Stomach (tissue), 4 donors: ENCODE data around the gene ACO1.

Experiments
- POLR2A ChIP-seq, 4 donors: fragments of 450-650 bp; IDR thresholded peaks; one replicate each; pipeline ENCODE4 v1.6.1; 2016; ENCODE audit warnings: antibody characterized with exemption in 4 of 4, control low read depth in 2 of 4, mild to moderate bottlenecking in 1 of 4, moderate library complexity in 1 of 4
- POLR2AphosphoS5 ChIP-seq, 3 donors: sonication (generic); formaldehyde crosslinking; IDR thresholded peaks; one replicate each; pipeline ENCODE4 v1.6.1; 2016; ENCODE audit warnings: antibody characterized with exemption in 3 of 3
- TF ChIP-seq, protein P1 (sequence below), 7 experiments: fragments of 450-650 bp in 4 of 7; fragments of 200-600 bp in 3 of 7; sonication (generic) in 3 of 7; IDR thresholded peaks; one replicate each; pipeline ENCODE4 v1.5.1; 2016 to 2019; ENCODE audit warnings: antibody characterized with exemption in 7 of 7, control low read depth in 2 of 7, mild to moderate bottlenecking in 1 of 7

DNA sequence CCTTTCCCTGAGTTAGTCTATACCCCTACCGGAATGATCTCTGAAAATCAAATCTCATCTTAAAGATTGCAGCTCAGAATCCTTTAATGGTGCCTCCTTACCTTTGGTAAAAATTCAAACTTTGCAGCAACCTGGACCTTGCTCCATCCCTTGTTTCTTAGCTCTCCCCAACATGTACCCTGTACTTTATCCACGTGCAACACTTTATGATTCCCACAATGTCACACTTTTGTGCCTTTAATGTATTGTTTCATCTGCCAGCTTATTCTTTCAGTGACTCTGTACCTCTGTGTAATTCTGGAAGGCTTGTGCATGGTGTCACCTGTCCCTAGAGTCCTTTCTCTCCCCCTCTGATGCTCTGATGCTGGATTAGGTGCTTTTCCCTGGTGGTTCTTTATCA lies 9.5 kb downstream of the ACO1 start:
- TF ChIP-seq, protein P1, sequence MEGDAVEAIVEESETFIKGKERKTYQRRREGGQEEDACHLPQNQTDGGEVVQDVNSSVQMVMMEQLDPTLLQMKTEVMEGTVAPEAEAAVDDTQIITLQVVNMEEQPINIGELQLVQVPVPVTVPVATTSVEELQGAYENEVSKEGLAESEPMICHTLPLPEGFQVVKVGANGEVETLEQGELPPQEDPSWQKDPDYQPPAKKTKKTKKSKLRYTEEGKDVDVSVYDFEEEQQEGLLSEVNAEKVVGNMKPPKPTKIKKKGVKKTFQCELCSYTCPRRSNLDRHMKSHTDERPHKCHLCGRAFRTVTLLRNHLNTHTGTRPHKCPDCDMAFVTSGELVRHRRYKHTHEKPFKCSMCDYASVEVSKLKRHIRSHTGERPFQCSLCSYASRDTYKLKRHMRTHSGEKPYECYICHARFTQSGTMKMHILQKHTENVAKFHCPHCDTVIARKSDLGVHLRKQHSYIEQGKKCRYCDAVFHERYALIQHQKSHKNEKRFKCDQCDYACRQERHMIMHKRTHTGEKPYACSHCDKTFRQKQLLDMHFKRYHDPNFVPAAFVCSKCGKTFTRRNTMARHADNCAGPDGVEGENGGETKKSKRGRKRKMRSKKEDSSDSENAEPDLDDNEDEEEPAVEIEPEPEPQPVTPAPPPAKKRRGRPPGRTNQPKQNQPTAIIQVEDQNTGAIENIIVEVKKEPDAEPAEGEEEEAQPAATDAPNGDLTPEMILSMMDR (IDR thresholded peaks at IDR 0.05), result no peak
- TF ChIP-seq POLR2AphosphoS5 (IDR thresholded peaks at IDR 0.05), result no peak
- TF ChIP-seq POLR2A (IDR thresholded peaks at IDR 0.05), result no peak
